Measurements from ENCODE around the gene PLAU.

PLAU gene

GRCh38 chr10:73937333-73938043 is 26.6 kb downstream of the PLAU start:
- TF ChIP-seq JUND (IDR thresholded peaks at IDR 0.05; ENCODE audit: low read depth), result no peak
- no peak for DNase-seq (ENCODE audit: low read depth in 1 of 2, low spot score in 1 of 2)
- in situ Hi-C loops (cut with HindIII; ENCODE audit: low pct_unique_long_range_greater_than_20kb, low sequenced_read_pairs), result no loop called here

- in situ Hi-C loops (cut with HindIII; ENCODE audit: low pct_unique_long_range_greater_than_20kb, low sequenced_read_pairs), result no loop called here
- DNase-seq (ENCODE audit: low read depth in 1 of 2, low spot score in 1 of 2), result peak; percentile 81 to 83
- TF ChIP-seq JUND (IDR thresholded peaks at IDR 0.05; ENCODE audit: low read depth), result no peak
Observed at GRCh38 chr10:73940634-73941221, 29.8 kb downstream of the PLAU start.

- no peak for TF ChIP-seq JUND (IDR thresholded peaks at IDR 0.05; ENCODE audit: low read depth)
- in situ Hi-C loops (cut with HindIII; ENCODE audit: low pct_unique_long_range_greater_than_20kb, low sequenced_read_pairs), result no loop called here
- DNase-seq (ENCODE audit: low read depth in 1 of 2, low spot score in 1 of 2), result no peak
Observed at GRCh38 chr10:73941300-73941699, 30.4 kb downstream of the PLAU start.

- no peak for TF ChIP-seq JUND (IDR thresholded peaks at IDR 0.05; ENCODE audit: low read depth)
- DNase-seq (ENCODE audit: low read depth in 1 of 2, low spot score in 1 of 2), result no peak
- in situ Hi-C loops (cut with HindIII; ENCODE audit: low pct_unique_long_range_greater_than_20kb, low sequenced_read_pairs), result no loop called here
Observed at GRCh38 chr10:73944356-73945100, 33.6 kb downstream of the PLAU start.

DNA sequence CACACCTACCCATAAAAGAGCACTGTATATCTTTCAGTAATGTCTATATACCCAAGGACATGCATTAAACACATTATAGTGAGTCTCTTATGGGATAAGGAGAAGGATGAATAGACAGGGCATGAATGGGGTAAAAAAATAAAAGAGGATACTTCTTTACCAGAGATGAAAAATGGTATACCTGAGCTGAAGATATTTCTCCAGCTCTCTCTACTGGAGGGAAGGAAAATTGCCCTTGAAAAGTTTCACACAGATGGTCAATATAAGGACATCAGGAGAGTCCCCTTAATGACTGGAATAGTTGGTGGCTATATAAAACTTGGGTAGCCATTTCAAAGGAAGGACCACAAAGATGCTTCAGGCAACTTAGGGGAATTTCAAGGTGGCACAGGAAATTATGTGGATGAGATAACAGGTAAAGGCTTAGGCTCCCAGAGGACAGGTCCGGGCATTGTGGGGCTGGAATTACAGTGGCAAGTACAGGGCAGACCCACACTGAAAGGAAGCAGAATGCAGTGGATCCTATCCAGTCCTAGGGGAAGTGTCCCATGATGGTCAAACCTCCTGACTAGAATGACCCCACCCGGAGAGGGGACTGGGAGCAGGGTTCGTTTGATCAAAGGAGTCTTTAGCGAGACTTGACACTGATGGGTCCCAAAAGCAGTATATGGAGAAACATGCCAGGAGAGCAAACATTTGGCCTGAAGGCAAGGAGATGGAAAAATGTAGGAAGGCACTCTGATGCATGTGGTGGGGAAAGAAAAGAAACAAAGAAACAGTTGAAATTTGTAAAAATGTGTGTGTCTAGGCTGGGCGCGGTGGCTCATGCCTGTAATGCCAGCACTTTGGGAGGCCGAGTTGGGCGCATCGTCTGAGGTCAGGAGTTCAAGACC is 35.6 kb downstream of the PLAU start:
- in situ Hi-C loops (cut with HindIII; ENCODE audit: low pct_unique_long_range_greater_than_20kb, low sequenced_read_pairs), result no loop called here

GRCh38 chr10:73948947-73949633 is 38.2 kb downstream of the PLAU start:
- no peak for DNase-seq (ENCODE audit: low read depth in 1 of 2, low spot score in 1 of 2)
- no peak for TF ChIP-seq JUND (IDR thresholded peaks at IDR 0.05; ENCODE audit: low read depth)
- in situ Hi-C loops (cut with HindIII; ENCODE audit: low pct_unique_long_range_greater_than_20kb, low sequenced_read_pairs), result no loop called here

More for the DNA sequence above, 35.6 kb downstream of the PLAU start:
- DNase-seq (ENCODE audit: low read depth in 1 of 2, low spot score in 1 of 2), result peak; percentile 16 to 48
- TF ChIP-seq JUND (IDR thresholded peaks at IDR 0.05; ENCODE audit: low read depth), result no peak

DNA sequence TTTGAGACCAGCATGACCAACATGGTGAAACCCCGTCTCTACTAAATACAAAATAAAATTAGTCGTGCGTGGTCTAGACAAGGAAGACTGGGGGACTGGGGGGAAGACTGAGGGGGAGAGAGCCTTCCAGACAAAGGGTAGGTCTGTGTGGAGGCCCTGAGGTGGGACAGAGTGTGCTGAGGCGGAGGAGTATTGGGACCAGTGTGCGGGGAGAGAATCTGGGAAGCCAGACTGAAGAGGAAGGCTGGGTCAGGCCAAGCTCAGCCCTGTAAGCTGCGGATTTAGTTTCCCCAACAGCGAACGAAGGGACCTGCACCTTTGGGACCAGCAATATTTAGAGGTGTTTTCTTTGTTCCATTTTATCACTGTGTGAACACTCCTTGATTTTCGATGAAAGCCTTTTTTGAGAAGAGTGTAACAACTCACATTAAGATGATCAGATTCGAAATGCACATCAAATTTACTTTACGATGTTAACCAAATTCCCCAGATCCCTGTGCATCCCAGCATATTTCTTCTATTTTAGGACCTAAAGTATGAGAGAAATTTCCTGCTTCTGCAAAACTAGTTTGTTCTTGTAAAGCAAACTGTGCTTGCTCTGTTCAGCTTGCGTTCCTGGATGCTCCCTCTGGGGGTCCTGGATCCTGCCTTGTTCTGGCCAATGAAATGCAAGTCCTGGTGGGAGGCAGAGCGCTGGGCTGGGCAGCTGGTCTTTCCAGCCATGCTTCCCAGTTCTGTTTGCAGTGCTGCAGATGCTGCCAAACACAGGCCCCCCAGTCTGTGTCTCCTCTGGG is 39.4 kb downstream of the PLAU start:
- TF ChIP-seq JUND (IDR thresholded peaks at IDR 0.05; ENCODE audit: low read depth), result no peak
- no peak for DNase-seq (ENCODE audit: low read depth in 1 of 2, low spot score in 1 of 2)
- in situ Hi-C loops (cut with HindIII; ENCODE audit: low pct_unique_long_range_greater_than_20kb, low sequenced_read_pairs), result no loop called here

GRCh38 chr10:73953665-73954064 is 42.7 kb downstream of the PLAU start:
- DNase-seq (ENCODE audit: low read depth in 1 of 2, low spot score in 1 of 2), result no peak
- TF ChIP-seq JUND (IDR thresholded peaks at IDR 0.05; ENCODE audit: low read depth), result no peak
- in situ Hi-C loops (cut with HindIII; ENCODE audit: low pct_unique_long_range_greater_than_20kb, low sequenced_read_pairs), result no loop called here

DNA sequence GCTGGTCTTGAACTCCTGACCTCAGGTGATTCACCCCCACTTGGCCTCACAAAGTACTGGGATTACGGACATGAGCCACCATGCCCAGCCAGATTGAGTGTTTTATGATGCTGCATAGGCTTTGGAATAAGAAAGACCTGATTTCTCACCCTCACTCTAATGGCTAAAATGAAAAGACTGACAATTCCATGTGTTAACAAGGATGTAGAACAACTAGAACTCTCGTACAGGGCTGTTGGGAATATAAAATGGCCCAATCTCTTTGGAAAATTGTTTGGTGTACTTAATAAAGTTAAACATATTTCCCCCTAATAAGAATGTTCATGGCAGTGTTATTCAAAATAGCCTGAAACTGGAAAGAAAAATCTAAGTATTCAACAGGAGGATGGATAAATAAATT is 43.8 kb downstream of the PLAU start:
- TF ChIP-seq JUND (IDR thresholded peaks at IDR 0.05; ENCODE audit: low read depth), result no peak
- in situ Hi-C loops (cut with HindIII; ENCODE audit: low pct_unique_long_range_greater_than_20kb, low sequenced_read_pairs), result no loop called here
- no peak for DNase-seq (ENCODE audit: low read depth in 1 of 2, low spot score in 1 of 2)

- no peak for TF ChIP-seq JUND (IDR thresholded peaks at IDR 0.05; ENCODE audit: low read depth)
- DNase-seq (ENCODE audit: low read depth in 1 of 2, low spot score in 1 of 2), result no peak
- in situ Hi-C loops (cut with HindIII; ENCODE audit: low pct_unique_long_range_greater_than_20kb, low sequenced_read_pairs), result no loop called here
Observed at GRCh38 chr10:73955719-73956118, 44.8 kb downstream of the PLAU start.

All from T47D (cell line).